K562 (cell line): Measurements from ENCODE around the gene PPT1. TPM values are rescaled to one million over a fixed set of nuclear protein-coding genes. Genes with fewer than 3 reads are reported as not detected.

Source experiments
- CAMTA2 ChIP-seq: fragments of 250-450 bp; sonication (Bioruptor Pico); conservative IDR thresholded peaks from 2 replicates; pipeline ENCODE4 v1.5.1; 2022
- CHAMP1 ChIP-seq: fragments of 450-650 bp; IDR thresholded peaks from 2 replicates; pipeline ENCODE4 v1.6.1; 2016; ENCODE audit warnings: mild to moderate bottlenecking
- ELK1 ChIP-seq: sonication (generic); formaldehyde crosslinking; IDR thresholded peaks from 2 replicates; pipeline ENCODE4 v1.8.1; 2022; ENCODE audit warnings: missing genetic modification reagents
- FOXA1 ChIP-seq: fragments of 450-650 bp; IDR thresholded peaks from 2 replicates; pipeline ENCODE4 v1.6.1; 2016; ENCODE audit warnings: mild to moderate bottlenecking, borderline replicate concordance
- HDAC1 ChIP-seq, 2 experiments: fragments of 450-650 bp; IDR thresholded peaks; 2 replicates each; pipeline ENCODE4 v1.6.1; 2016 to 2017; ENCODE audit warnings: inconsistent platforms in 1 of 2, mild to moderate bottlenecking in 1 of 2, moderate library complexity in 1 of 2
- LARP7 ChIP-seq: fragments of 450-650 bp; IDR thresholded peaks from 2 replicates; pipeline ENCODE4 v1.6.1; 2016
- PCBP1 ChIP-seq: fragments of 200-400 bp; formaldehyde crosslinking; IDR thresholded peaks from 2 replicates; pipeline ENCODE4 v1.6.1; 2018; ENCODE audit warnings: mild to moderate bottlenecking, low read depth, low read length; ENCODE audit not compliant: poor library complexity, severe bottlenecking
- PHF20 ChIP-seq: fragments of 450-650 bp; IDR thresholded peaks from 2 replicates; pipeline ENCODE4 v1.6.1; 2018; ENCODE audit not compliant: partially characterized antibody
- SMARCA5 ChIP-seq: fragments of 450-650 bp; IDR thresholded peaks from 2 replicates; pipeline ENCODE4 v1.6.1; 2016
- TCF7L2 ChIP-seq: fragments of 150-350 bp; IDR thresholded peaks from 2 replicates; pipeline ENCODE4 v1.6.1; 2016; ENCODE audit warnings: low read depth, mild to moderate bottlenecking, low read length, moderate library complexity
- WHSC1 ChIP-seq: IDR thresholded peaks from one replicate; pipeline ENCODE4 v1.6.1; 2012; ENCODE audit warnings: low read length, control low read depth, inconsistent platforms
- ZNF134 ChIP-seq: fragments of 250-450 bp; sonication (Bioruptor Pico); conservative IDR thresholded peaks from 2 replicates; pipeline ENCODE4 v1.4.0; 2020
- ZNF239 ChIP-seq: fragments of 250-450 bp; sonication (Bioruptor Pico); IDR thresholded peaks from 2 replicates; pipeline ENCODE4 v1.4.0; 2020; ENCODE audit warnings: mild to moderate bottlenecking
- ZNF76 ChIP-seq: fragments of 250-450 bp; sonication (Bioruptor Pico); IDR thresholded peaks from 2 replicates; pipeline ENCODE4 v1.4.0; 2020; ENCODE audit warnings: mild to moderate bottlenecking, moderate library complexity, borderline replicate concordance
- ZNF79 ChIP-seq: fragments of 250-450 bp; sonication (Bioruptor Pico); IDR thresholded peaks from 2 replicates; pipeline ENCODE4 v1.4.0; 2020; ENCODE audit warnings: low read depth, mild to moderate bottlenecking, moderate library complexity
- polyA plus RNA-seq, 8 experiments: library from polyadenylated mRNA; depleted of rRNA in 4 of 8; stranded (reverse) in 5 of 8; unstranded in 3 of 8; fragments of >200 nt; fragmentation: Nextera tagmentation in 2 of 8; fragmentation: Illumina TruSeq in 1 of 8; extraction: Ambion mirVana in 2 of 8; extraction: Trizol in 1 of 8; gene quantifications; 2 replicates each; pipeline versions ENCODE4 v1.2.1 to v1.2.3, GENCODE V29; 2011 to 2014; ENCODE audit warnings: inconsistent platforms in 1 of 8, missing spikeins in 1 of 8
- total RNA-seq, 7 experiments: library from RNA; depleted of rRNA in 6 of 7; stranded (reverse); fragments of >200 nt in 6 of 7; fragmentation: Illumina TruSeq in 2 of 7; extraction: Trizol in 2 of 7; gene quantifications; 2 replicates each; pipeline versions ENCODE4 v1.2.1 to v1.2.3, GENCODE V29; 2011 to 2021; ENCODE audit warnings: low replicate concordance in 1 of 7
- TF ChIP-seq, protein P1 (sequence below), 2 experiments: fragments of 450-650 bp in 1 of 2; sonication (generic) in 1 of 2; formaldehyde crosslinking in 1 of 2; IDR thresholded peaks; 2 replicates each; pipeline versions ENCODE4 v1.7.1 to v1.9.0; 2016 to 2022; ENCODE audit warnings: inconsistent platforms in 1 of 2, mild to moderate bottlenecking in 1 of 2, missing genetic modification reagents in 1 of 2

The PPT1 gene
- total and polyA plus RNA-seq, 9 of the 15 experiments (the other 6 are each of a cell fraction or from before 2014, with no cell fraction given), result 72.2 to 285 (median 143) TPM

- no peak for TF ChIP-seq FOXA1
- no peak for TF ChIP-seq PHF20
- no peak for TF ChIP-seq ELK1 (CRISPR knock-in tag)
- 0 out of 2 replicates have a peak, but pooled peaks have one; percentile 2 for TF ChIP-seq ZNF76 (CRISPR knock-in tag)
- TF ChIP-seq HDAC1 (IDR thresholded peaks at IDR 0.05), result peak in 1 of 2 experiments; percentile 96; a peak in 2 of 4 replicates
- peak; percentile 73 for TF ChIP-seq ZNF239 (CRISPR knock-in tag)
- TF ChIP-seq CAMTA2 (CRISPR knock-in tag), result no peak
- TF ChIP-seq LARP7, result no peak
- TF ChIP-seq, protein P1, sequence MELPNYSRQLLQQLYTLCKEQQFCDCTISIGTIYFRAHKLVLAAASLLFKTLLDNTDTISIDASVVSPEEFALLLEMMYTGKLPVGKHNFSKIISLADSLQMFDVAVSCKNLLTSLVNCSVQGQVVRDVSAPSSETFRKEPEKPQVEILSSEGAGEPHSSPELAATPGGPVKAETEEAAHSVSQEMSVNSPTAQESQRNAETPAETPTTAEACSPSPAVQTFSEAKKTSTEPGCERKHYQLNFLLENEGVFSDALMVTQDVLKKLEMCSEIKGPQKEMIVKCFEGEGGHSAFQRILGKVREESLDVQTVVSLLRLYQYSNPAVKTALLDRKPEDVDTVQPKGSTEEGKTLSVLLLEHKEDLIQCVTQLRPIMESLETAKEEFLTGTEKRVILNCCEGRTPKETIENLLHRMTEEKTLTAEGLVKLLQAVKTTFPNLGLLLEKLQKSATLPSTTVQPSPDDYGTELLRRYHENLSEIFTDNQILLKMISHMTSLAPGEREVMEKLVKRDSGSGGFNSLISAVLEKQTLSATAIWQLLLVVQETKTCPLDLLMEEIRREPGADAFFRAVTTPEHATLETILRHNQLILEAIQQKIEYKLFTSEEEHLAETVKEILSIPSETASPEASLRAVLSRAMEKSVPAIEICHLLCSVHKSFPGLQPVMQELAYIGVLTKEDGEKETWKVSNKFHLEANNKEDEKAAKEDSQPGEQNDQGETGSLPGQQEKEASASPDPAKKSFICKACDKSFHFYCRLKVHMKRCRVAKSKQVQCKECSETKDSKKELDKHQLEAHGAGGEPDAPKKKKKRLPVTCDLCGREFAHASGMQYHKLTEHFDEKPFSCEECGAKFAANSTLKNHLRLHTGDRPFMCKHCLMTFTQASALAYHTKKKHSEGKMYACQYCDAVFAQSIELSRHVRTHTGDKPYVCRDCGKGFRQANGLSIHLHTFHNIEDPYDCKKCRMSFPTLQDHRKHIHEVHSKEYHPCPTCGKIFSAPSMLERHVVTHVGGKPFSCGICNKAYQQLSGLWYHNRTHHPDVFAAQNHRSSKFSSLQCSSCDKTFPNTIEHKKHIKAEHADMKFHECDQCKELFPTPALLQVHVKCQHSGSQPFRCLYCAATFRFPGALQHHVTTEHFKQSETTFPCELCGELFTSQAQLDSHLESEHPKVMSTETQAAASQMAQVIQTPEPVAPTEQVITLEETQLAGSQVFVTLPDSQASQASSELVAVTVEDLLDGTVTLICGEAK (IDR thresholded peaks at IDR 0.05), result peak; percentile 32; the same call in 1 of the 2 replicates
- TF ChIP-seq, protein P1 (CRISPR knock-in tag; IDR thresholded peaks at IDR 0.05), result no peak
- no peak for TF ChIP-seq ZNF134 (CRISPR knock-in tag)
- TF ChIP-seq PCBP1, result no peak
- TF ChIP-seq WHSC1, result no peak
- 0 out of 2 replicates have a peak, but pooled peaks have one; percentile 69 for TF ChIP-seq SMARCA5
- 0 out of 2 replicates have a peak, but pooled peaks have one; percentile 53 for TF ChIP-seq ZNF79 (CRISPR knock-in tag)
- TF ChIP-seq TCF7L2, result no peak
- peak; percentile 100 for TF ChIP-seq CHAMP1
These were observed 39.6 kb downstream of the PPT1 start (continued) for GRCh38 chr1:40057310-40058030.
